GM19452 (cell line): ENCODE measurements around the gene CACTIN.
"Not testable (repeated sequence)": the region's sequence is repeated elsewhere in the genome, so short reads cannot be mapped to it uniquely, and the experiment has no call there.

Experiments
- ATAC-seq: cut with Tn5 transposase; IDR thresholded peaks from one replicate; pipeline ENCODE4 v1.9.1; 2021; ENCODE audit not compliant: unreplicated experiment

CACTIN gene

GRCh38 chr19:3595521-3596061, 31.0 kb downstream of the CACTIN start:
- ATAC-seq = no peak

- no peak for ATAC-seq
Observed at GRCh38 chr19:3593156-3593555, 33.4 kb downstream of the CACTIN start.

GRCh38 chr19:3591876-3592613, 34.5 kb downstream of the CACTIN start:
- no peak for ATAC-seq

- ATAC-seq = no peak
Observed at GRCh38 chr19:3590991-3591659, 35.5 kb downstream of the CACTIN start.

GRCh38 chr19:3589949-3590348, 36.6 kb downstream of the CACTIN start:
- ATAC-seq = no peak

GRCh38 chr19:3589439-3589838, 37.2 kb downstream of the CACTIN start:
- ATAC-seq = no peak

- ATAC-seq = no peak
Observed at GRCh38 chr19:3586707-3587346, 39.8 kb downstream of the CACTIN start.

- ATAC-seq = no peak
Observed at GRCh38 chr19:3586127-3586626, 40.4 kb downstream of the CACTIN start.

- ATAC-seq = no peak
Observed at GRCh38 chr19:3585301-3586126, 41.1 kb downstream of the CACTIN start, which contains the start of gene GIPC3. Gene GIPC3 (plus strand): TSS chr19:3585478. CDS start chr19:3585598, 120 bp downstream.

GRCh38 chr19:3584036-3584802, 42.4 kb downstream of the CACTIN start:
- ATAC-seq = not testable (repeated sequence)

GRCh38 chr19:3581792-3582191, 44.8 kb downstream of the CACTIN start:
- ATAC-seq = not testable (repeated sequence)

- ATAC-seq = no peak
Observed at GRCh38 chr19:3580156-3580934, 46.2 kb downstream of the CACTIN start.

- ATAC-seq = no peak
Observed at GRCh38 chr19:3578390-3578789, 48.2 kb downstream of the CACTIN start.

GRCh38 chr19:3577723-3578344, 48.8 kb downstream of the CACTIN start:
- no peak for ATAC-seq

GRCh38 chr19:3576696-3577443, 49.7 kb downstream of the CACTIN start:
- no peak for ATAC-seq

- no peak for ATAC-seq
Observed at GRCh38 chr19:3575949-3576673, 50.5 kb downstream of the CACTIN start.

- no peak for ATAC-seq
Observed at GRCh38 chr19:3575260-3575741, 51.3 kb downstream of the CACTIN start.
